AG09309 (cell line): ENCODE measurements around the gene CDH4.

ENCODE experiments used
- DNase-seq: peaks from one replicate; pipeline ENCODE4 v3.0.0-alpha.2; 2010; ENCODE audit warnings: low read depth
- H3K4me3 ChIP-seq: 2 replicates; pipeline ENCODE4 v1.5.1; 2011; ENCODE audit warnings: mild to moderate bottlenecking, low read depth, low read length, moderate library complexity; ENCODE audit not compliant: control insufficient read depth
- TF ChIP-seq, protein P1 (sequence below): IDR thresholded peaks from 2 replicates; pipeline ENCODE4 v1.5.1; 2011; ENCODE audit warnings: mild to moderate bottlenecking, low read depth, low read length, inconsistent platforms; ENCODE audit not compliant: insufficient read depth, control insufficient read depth; ENCODE audit errors: missing control alignments

CDH4 gene

DNA sequence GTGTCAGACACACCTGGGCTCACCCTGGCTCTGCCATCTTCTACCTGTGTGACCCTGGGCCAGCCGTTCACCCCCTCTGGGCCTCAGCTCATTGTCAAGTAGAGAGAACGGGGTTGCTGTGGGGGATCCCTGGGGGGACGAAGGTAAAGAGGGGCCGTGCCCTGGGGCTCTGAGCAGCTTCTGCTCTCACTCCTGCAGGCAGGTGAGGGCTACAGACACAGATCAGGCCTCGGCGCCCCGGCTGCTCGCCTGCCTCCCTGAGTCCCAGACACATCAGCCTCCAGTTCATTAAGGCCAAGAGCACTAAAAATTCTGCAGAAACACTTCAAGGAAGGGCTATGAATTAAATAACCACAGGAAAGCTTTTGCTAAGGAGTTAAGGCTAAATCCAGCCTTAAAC is 394.4 kb downstream of the CDH4 start:
- no peak for DNase-seq
- no peak overlapping the region for H3K4me3 ChIP-seq
- TF ChIP-seq, protein P1, sequence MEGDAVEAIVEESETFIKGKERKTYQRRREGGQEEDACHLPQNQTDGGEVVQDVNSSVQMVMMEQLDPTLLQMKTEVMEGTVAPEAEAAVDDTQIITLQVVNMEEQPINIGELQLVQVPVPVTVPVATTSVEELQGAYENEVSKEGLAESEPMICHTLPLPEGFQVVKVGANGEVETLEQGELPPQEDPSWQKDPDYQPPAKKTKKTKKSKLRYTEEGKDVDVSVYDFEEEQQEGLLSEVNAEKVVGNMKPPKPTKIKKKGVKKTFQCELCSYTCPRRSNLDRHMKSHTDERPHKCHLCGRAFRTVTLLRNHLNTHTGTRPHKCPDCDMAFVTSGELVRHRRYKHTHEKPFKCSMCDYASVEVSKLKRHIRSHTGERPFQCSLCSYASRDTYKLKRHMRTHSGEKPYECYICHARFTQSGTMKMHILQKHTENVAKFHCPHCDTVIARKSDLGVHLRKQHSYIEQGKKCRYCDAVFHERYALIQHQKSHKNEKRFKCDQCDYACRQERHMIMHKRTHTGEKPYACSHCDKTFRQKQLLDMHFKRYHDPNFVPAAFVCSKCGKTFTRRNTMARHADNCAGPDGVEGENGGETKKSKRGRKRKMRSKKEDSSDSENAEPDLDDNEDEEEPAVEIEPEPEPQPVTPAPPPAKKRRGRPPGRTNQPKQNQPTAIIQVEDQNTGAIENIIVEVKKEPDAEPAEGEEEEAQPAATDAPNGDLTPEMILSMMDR, result no peak

DNA sequence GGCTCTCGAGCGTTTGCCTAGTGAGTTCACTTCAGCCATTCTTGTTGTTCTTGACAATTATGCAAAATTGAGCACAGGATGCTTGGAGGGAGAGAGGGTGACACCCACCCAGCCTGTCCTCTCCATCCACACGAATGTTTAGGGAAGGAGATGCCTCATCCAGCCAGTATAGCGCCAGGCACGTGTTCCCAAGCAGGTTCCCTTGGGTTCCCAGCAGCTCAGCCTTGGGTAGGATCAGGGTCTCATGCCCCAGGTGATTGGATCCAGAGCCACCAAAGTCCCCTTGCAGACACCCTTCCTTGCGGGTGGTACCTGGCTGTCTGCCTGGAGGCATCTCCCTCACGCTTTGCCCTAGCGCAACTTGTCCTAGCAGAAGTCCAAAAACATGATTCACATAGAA is 394.9 kb downstream of the CDH4 start:
- TF ChIP-seq, protein P1, result no peak
- DNase-seq, result no peak

GRCh38 chr20:61647702-61648101 is 395.6 kb downstream of the CDH4 start:
- TF ChIP-seq, protein P1, result no peak
- DNase-seq, result no peak
- H3K4me3 ChIP-seq, result no peak overlapping the region

More for the DNA sequence above, 394.9 kb downstream of the CDH4 start:
- no peak overlapping the region for H3K4me3 ChIP-seq

- DNase-seq, result no peak
- TF ChIP-seq, protein P1, result no peak
- no peak overlapping the region for H3K4me3 ChIP-seq
Observed at GRCh38 chr20:61649105-61649859, 397.2 kb downstream of the CDH4 start.

GRCh38 chr20:61649860-61650162 is 397.8 kb downstream of the CDH4 start:
- DNase-seq, result no peak
- H3K4me3 ChIP-seq, result no peak overlapping the region
- TF ChIP-seq, protein P1, result no peak

DNA sequence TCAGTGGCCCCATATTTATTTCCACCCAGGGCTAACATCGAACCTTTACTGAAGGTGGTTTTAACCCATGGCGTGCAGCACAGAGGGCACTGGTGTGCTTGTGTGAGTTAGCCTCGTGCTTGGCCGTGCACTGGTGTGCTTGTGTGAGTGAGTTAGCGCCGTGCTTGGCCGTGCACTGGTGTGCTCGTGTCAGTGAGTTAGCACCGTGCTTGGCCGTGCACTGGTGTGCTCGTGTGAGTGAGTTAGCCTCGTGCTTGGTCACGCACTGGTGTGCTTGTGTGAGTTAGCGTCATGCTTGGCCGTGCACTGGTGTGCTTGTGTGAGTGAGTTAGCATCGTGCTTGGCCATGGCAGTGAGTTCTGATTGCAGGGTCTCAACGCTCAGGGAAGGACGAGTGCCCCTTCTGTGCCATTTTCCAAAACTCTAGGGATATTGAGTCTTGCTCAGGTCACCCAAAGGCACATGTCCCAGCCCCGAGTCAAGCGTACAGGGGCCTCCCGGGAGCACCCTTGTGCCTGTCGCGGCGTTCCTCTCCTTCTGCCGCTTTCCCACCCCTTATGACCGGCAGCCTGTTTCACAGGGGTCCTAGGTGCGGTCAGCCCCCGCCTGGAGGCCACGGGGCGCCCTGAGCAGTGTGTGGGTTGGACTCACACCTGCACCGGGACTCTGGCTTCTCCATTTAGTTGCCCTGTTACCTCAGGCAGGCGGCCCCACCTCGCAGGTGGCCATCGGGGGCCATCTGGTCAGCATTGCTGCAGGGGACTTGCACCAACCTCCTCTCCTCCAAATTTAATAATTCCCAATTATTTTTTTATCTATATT is 399.1 kb downstream of the CDH4 start:
- no peak for DNase-seq
- no peak overlapping the region for H3K4me3 ChIP-seq
- TF ChIP-seq, protein P1, result no peak
